ENCODE measurements around the gene HIVEP2.

The HIVEP2 gene

GRCh38 chr6:142925575-142926110 is 19.3 kb downstream of the HIVEP2 start:
- DNase-seq (ENCODE audit: low read depth in 2 of 2) = no peak

GRCh38 chr6:142918339-142919042 is 26.5 kb downstream of the HIVEP2 start:
- no peak for DNase-seq (ENCODE audit: low read depth in 2 of 2)

- no peak for DNase-seq (ENCODE audit: low read depth in 2 of 2)
These were observed 28.1 kb downstream of the HIVEP2 start for GRCh38 chr6:142916881-142917280.

DNA sequence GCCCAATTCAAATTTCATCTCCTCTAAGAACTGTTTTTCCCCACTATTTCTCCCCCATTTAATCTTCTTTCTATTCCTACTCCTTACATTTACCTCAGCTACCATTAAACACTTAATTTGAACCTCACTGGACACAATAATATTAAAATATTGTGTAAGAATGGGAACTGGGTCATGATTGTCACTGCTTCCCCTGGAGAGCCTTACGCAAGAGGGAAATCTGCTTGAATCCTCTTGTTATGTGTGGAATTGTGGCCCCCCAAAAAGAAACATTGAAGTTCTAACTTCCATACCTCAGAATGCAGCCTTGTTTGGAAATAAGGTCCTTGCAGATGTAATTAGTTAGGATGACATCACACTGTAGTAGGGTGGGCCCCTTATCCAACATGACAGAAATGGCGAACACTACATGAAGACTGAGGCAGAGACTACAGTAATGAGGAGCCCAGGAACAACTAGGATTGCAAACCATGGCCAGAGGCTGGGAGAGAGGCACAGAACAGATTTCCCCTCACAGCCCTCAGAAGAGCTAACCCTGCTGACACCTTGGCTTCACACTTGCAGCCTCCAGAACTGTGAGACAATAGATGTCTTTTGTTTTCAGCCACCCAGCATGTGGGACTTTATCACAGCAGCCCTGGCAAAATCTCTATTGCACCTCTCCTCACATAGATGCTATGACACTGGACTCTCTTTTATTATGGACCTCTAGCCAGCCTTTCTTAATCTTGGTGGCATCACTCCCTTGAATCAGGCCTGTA is 29.9 kb downstream of the HIVEP2 start:
- DNase-seq (ENCODE audit: low read depth in 2 of 2) = no peak

GRCh38 chr6:142914369-142914768 is 30.6 kb downstream of the HIVEP2 start:
- no peak for DNase-seq (ENCODE audit: low read depth in 2 of 2)

DNA sequence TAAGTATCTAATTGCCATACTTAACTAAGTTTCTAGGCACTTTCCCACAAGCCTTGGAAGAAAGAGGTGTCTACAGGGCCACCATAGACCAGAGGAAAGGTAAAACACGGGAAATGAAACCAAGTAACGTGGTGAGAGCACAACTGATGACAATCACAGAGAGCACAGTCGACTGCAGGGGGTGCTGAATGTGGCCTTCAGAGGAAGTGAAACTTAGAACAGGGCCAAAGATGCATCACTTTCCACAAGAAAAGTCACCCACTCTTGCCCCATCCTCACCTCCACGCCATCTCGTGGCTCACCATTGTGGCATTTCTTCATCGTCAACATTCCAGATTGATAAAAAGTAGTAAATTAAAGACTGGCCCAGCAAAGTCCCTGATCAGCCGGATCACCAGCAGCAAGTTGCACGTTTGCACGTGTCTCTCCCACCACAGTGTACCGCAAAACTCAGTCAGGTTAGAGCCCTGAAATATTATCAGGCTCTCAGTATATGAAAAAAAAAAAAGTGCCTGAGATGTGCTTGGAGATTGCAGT is 31.4 kb downstream of the HIVEP2 start:
- DNase-seq (ENCODE audit: low read depth in 2 of 2) = peak; percentile 35 to 43

DNA sequence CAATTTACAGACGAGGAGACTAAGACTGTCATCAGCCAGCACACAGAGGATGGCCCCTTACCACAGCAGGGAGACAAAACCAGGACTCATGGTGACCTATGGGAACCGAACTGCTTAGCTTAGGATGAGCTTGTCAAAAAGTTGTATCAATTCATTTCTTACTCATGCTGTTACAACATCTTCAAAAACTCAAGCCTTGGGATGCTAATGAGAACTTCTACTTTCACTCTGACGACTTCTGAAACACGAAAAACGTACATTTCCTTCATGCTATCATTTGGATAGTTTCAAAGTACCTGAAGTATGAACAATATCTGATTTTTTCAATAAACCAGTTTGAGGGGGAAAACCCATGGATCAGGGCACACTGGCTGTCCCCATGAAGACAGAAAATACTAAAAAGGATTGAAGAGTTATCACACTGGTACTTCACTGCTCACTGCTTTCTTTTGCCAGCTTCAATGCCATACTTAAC is 31.9 kb downstream of the HIVEP2 start:
- DNase-seq (ENCODE audit: low read depth in 2 of 2) = no peak

GRCh38 chr6:142912125-142912524 is 32.9 kb downstream of the HIVEP2 start:
- no peak for DNase-seq (ENCODE audit: low read depth in 2 of 2)

GRCh38 chr6:142911430-142911829 is 33.5 kb downstream of the HIVEP2 start:
- DNase-seq (ENCODE audit: low read depth in 2 of 2) = no peak

DNA sequence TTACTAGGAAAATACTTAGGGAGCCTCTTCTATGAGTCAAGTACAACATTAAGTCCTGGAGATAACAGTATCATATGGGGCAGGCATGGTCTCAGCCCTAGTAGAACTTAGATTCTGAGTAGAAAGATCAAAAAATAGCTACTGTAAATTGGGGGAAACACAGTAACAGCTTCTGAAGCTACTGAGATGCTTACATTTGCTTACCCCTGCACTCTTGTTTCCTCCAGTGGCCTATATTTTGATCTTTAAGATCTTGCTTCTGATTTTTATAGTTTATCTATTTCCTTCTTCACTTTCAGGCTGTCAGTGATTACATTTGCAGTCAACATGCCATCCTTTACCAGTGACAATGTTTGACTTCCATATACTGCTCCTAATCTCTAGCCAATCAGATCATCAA is 35.3 kb downstream of the HIVEP2 start:
- no peak for DNase-seq (ENCODE audit: low read depth in 2 of 2)

DNA sequence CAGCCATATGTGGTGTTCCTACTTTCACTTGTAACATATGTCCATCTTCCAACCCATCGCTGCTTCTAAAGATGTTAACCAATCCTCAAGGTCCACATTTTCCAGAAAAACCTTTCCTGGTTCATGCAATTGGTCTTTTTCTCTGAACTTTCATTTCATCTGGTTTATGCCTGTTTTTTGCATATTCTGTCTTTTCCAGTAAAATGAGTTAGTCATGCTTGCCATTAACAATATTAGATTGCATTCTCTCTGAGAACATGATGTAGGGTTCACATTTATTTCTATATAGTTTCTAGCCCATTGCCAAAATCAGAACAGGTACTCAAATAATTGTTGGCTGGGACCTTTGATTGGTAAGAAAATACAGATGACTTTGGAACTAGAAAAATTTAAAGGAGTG is 36.7 kb downstream of the HIVEP2 start:
- DNase-seq (ENCODE audit: low read depth in 2 of 2) = no peak

- DNase-seq (ENCODE audit: low read depth in 2 of 2) = no peak
These were observed 37.4 kb downstream of the HIVEP2 start for GRCh38 chr6:142907544-142907943.

- no peak for DNase-seq (ENCODE audit: low read depth in 2 of 2)
These were observed 38.0 kb downstream of the HIVEP2 start for GRCh38 chr6:142906945-142907470.

DNA sequence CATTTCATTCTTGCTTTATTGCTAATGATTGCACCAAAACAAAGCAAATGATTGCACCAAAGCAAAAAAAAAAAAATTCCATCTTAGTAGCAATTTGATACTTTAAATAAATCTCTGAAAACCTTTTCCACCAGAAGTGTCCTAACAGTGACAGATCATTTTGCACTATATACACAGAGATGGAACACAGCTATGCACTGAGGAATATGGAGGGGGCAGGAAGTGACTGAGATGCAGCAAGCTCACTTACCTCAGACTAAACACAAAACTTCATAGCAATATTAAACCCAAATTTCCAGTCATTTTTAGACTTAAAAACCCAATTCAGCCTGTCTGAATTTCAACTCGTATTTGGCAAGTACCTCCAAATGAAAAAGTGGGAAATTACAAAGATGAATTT is 41.2 kb downstream of the HIVEP2 start:
- DNase-seq (ENCODE audit: low read depth in 2 of 2) = no peak

DNA sequence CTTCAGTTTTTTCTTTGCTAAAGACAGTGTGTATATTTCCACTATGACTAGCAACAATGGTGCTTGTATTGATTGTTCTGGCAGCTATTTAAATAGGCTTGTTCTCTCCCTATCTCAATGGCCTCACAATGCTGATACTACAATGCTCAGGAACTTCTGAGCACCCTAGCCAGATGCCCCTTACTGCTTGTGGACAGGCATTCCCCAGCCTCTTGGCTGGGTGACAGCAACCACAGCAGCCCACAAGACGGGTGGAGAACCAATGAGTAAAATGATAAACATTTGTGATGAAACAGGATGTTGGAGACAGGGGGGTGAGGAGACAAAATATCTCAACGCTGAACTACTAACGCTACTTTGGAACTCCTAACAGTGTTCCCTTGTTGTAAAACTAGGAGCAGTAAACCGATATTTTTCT is 42.3 kb downstream of the HIVEP2 start:
- DNase-seq (ENCODE audit: low read depth in 2 of 2) = peak; percentile 54 to 55

- DNase-seq (ENCODE audit: low read depth in 2 of 2) = no peak
These were observed 43.4 kb downstream of the HIVEP2 start for GRCh38 chr6:142901611-142902010.

DNA sequence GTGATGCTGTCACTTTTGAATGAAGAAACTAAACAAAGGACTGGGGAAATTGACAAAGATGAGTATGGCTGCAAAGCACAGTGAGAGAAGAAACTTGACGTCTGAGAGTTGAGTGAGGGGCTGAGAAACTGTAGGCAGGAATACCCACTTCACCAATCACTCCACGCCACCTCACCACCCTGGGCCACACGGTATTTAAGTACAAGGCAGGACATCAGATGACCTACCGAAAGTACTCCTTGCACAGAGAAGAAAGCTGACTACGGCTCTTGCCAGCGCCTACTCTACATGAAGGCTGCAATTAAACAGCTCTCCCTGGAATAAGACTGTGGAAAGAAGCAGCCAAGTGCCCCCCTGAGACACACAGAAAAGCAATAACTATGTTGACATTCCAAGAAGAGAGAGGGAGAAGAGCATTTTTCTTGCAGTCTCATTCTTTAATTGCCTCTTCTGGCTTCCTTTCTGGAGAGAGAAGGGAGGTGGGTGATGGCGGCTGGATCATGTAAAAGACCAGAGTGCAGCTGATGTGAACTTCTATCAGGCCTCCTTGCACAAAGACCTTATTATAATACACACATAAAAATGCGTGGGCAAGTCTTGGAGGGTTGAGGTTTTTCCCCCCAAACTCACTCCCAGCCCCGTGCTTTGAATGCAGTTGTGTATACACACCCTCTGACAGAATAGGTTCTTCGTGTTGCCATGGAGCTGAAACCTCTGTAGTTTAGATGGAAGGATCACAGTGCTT is 44.6 kb downstream of the HIVEP2 start:
- peak in 1 of 2 donors; percentile 14 for DNase-seq (ENCODE audit: low read depth in 2 of 2)

DNA sequence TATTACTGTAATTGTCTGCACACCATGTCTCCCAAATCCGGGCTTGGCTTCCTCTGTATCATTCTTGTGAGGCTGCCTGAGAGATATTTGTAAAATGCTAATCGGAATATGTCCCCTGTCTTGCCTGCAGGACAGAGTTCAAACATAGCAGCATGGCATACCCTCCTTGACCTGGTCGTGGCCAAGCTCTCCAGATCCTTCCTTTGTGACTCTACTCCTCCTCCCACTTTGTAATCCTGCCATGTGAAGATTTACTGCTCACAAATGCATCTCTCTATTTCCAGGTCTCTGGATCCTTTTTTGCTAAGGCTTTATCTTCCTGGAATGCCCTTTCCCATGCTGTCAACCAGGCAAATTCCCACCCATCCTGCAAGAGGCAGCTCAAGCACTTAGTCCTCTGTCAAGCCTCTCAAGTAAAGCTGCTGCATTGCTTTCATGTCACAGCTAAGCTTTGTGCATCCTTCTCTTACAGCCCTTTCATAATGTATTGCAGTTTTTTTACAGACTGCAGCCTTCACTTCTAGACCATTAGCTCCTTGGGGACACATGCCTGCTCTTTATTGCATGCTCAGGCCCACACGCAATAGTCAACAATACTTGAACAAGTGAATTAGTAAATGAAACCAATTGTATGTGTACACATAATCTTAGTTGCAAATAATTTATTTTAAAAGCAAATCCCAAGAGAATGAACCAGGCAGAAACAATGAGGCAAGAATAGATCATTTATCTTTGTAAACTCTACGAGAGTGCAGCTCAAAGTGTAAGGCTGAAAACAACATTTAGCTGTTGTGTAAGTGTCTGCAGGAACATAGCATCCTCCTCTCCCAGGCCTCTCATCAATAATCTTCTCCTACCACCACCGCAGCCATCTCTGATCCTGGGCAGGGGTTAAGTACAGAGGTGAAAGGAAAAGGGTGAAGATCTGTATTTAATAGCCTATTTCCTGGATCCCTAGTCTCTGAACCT is 45.8 kb downstream of the HIVEP2 start:
- no peak for DNase-seq (ENCODE audit: low read depth in 2 of 2)

DNA sequence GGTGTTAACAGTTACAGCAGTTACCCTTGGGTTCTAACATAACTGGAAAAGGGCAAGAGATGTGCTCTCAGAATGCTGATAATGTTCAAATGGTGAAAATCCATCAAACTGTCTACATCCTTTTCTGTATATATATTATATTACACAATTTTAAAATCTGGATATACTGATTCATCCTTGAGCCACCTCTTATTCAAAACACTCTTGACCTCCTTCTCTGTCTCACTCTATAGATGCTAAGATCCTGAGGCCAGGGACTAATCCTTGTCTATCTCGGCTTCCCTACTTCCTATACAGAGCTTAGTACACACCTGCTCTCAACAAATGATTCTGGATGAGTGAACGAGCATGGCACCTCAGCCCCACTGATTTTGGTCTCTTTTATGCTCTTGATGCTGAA is 47.3 kb downstream of the HIVEP2 start:
- DNase-seq (ENCODE audit: low read depth in 2 of 2) = no peak

DNA sequence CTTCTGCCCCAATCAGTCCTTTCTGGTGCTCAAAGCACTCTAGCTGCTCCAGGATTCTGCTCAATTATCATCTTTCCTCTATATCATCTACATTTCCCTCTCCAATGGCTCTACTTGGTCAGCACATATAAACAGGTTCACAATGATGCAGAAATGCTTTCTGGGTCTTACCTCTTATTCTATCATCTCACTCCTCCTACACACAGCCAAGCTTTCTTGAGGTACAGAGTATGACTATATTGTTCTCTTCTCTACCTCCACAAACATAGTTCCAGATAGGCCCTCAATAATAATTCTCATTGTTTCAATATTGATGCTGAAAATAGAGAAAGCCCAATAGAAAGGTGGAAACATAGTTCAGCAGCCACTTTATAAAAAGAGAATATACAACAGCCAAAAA is 48.2 kb downstream of the HIVEP2 start:
- DNase-seq (ENCODE audit: low read depth in 2 of 2) = no peak

DNA sequence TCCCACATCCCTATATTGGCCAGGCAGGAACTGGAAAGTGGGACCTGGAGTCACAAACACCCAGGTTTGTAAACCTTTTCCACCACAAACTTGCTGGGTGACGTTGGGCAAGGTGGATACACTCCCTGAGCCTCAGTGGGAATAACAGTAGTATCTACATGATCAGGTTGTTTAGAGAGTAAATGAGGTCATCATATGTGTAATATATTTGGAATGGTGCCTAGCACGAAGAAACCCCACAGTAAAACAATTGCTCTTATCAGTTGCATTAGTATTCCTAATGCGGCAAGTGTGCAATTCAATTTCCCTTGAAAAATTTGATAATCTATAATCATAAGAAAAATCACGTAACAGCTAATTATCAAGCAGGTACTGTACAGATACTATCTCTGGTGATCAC is 51.9 kb downstream of the HIVEP2 start:
- no peak for DNase-seq (ENCODE audit: low read depth in 2 of 2)
